Psoas muscle (tissue), 8 donors: Measurements from ENCODE around the gene ANKMY1. TPM values are rescaled to one million over a fixed set of nuclear protein-coding genes. Genes with fewer than 3 reads are reported as not detected.

Source experiments
- ATAC-seq, 4 donors: fragments of 200-7000 bp; cut with Tn5 transposase; one replicate each; pipeline ENCODE4 v1.9.1; 2020; ENCODE audit warnings: moderate library complexity in 3 of 4, mild to moderate bottlenecking in 2 of 4
- DNase-seq, 2 donors: peaks; one replicate each; pipeline ENCODE4 v3.0.0-alpha.2; 2020
- H3K27ac ChIP-seq: fragments of 200-600 bp; one replicate; pipeline ENCODE4 v1.8.0; 2022
- H3K27me3 ChIP-seq, 3 donors: fragments of 200-600 bp in 1 of 3; one replicate each; pipeline versions ENCODE4 v1.6.1 to v1.8.0; 2013 to 2022; ENCODE audit warnings: low read length in 2 of 3, mild to moderate bottlenecking in 2 of 3, moderate library complexity in 1 of 3; ENCODE audit not compliant: insufficient read depth in 3 of 3
- H3K36me3 ChIP-seq, 2 donors: fragments of 200-600 bp in 1 of 2; one replicate each; pipeline versions ENCODE4 v1.6.1 to v1.8.0; 2013 to 2022; ENCODE audit warnings: low read depth in 1 of 2, mild to moderate bottlenecking in 1 of 2, moderate library complexity in 1 of 2; ENCODE audit not compliant: insufficient read depth in 1 of 2
- H3K4me1 ChIP-seq: fragments of 200-600 bp; one replicate; pipeline ENCODE4 v1.8.0; 2022
- H3K4me3 ChIP-seq: fragments of 200-600 bp; one replicate; pipeline ENCODE4 v1.8.0; 2022; ENCODE audit warnings: mild to moderate bottlenecking
- H3K9me3 ChIP-seq: fragments of 200-600 bp; one replicate; pipeline ENCODE4 v1.8.0; 2022
- WGBS, 3 donors: extraction: QIAGEN DNeasy Blood & Tissue Kit; methylation state at CpG; one replicate each; pipeline versions ENCODE4 v1.1.6 to v1.1.7; 2013; 5-methylcytosine and 5-hydroxymethylcytosine counted together
- intact Hi-C, 2 donors: fragments of 100-400 bp; cut with DNase I; formaldehyde crosslinking; loops; one replicate each; pipeline versions ENCODE4 v1.11.0 to v1.14.2; 2022
- polyA plus RNA-seq, 3 donors: library from polyadenylated mRNA; stranded (reverse); fragments of 200-250 nt; gene quantifications; one replicate each; pipeline ENCODE4 v1.2.3, GENCODE V29; 2013
- total RNA-seq, 4 donors: library from RNA; stranded (reverse); fragmentation: NEBNext Ultra II Directional in 2 of 4; extraction: Animal tissue kit (Norgen Biotek cat#: 25700) in 2 of 4; gene quantifications; one replicate each; pipeline versions ENCODE4 v1.2.1 to v1.2.4, GENCODE V29; 2021 to 2023
- TF ChIP-seq, protein P1 (sequence below): fragments of 200-600 bp; IDR thresholded peaks from one replicate; pipeline ENCODE4 v1.8.0; 2022; ENCODE audit warnings: antibody characterized with exemption
- donor health status: healthy with polysubstance abuse.
- donor health status: DM: no; HTN: no; CAD: no; lungs with moderate emphysema.
- donor health status: Bipolar disorder and iron deficiency.
- donor health status: healthy.
- donor health status: DM: yes; HTN: yes; CAD: no.
- donor health status: DM: no; HTN: no; CAD: no.
- donor health status: DM: no; HTN: no; CAD: no.
- donor health status: DM: yes; HTN: yes; CAD: no.

ANKMY1 gene
- total and polyA plus RNA-seq, 7 donors = 1.4 to 5.8 (median 3.0) TPM

GRCh38 chr2:240467149-240467642 lies 90.6 kb downstream of the ANKMY1 start:
- 74 to 79% (median 75%) methylated on average over 11 to 12 of the region's 12 CpGs for WGBS, 3 donors
- DNase-seq (peak in 1 of 2 donors; percentile 46), ATAC-seq (no peak)
- Histone ChIP-seq H3K27ac (no peak overlapping the region), H3K27me3 (no peaks in the 10 kb centered on the region), H3K9me3 (no peaks in the 10 kb centered on the region), H3K4me1 (no peaks in the 10 kb centered on the region), H3K4me3 (no peak overlapping the region), H3K36me3 (peaks cover 0 to 39% of the 10 kb centered on the region in 2 donors)
- intact Hi-C loops = no loop called here
- TF ChIP-seq, protein P1, sequence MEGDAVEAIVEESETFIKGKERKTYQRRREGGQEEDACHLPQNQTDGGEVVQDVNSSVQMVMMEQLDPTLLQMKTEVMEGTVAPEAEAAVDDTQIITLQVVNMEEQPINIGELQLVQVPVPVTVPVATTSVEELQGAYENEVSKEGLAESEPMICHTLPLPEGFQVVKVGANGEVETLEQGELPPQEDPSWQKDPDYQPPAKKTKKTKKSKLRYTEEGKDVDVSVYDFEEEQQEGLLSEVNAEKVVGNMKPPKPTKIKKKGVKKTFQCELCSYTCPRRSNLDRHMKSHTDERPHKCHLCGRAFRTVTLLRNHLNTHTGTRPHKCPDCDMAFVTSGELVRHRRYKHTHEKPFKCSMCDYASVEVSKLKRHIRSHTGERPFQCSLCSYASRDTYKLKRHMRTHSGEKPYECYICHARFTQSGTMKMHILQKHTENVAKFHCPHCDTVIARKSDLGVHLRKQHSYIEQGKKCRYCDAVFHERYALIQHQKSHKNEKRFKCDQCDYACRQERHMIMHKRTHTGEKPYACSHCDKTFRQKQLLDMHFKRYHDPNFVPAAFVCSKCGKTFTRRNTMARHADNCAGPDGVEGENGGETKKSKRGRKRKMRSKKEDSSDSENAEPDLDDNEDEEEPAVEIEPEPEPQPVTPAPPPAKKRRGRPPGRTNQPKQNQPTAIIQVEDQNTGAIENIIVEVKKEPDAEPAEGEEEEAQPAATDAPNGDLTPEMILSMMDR = no peak

- Histone ChIP-seq H3K4me1 (no peaks in the 10 kb centered on the region), H3K27ac (no peak overlapping the region), H3K9me3 (no peaks in the 10 kb centered on the region), H3K36me3 (peaks cover 0 to 43% of the 10 kb centered on the region in 2 donors), H3K27me3 (no peaks in the 10 kb centered on the region), H3K4me3 (no peak overlapping the region)
- TF ChIP-seq, protein P1 = no peak
- no peak for ATAC-seq
- intact Hi-C loops = no loop called here
- 80 to 89% (median 82%) methylated on average over 18 to 19 of the region's 19 CpGs for WGBS, 3 donors
- peak in 1 of 2 donors; percentile 49 for DNase-seq
These were observed 91.1 kb downstream of the ANKMY1 start for GRCh38 chr2:240466579-240467148.

GRCh38 chr2:240465765-240466578 lies 91.8 kb downstream of the ANKMY1 start:
- ATAC-seq = no peak

DNA sequence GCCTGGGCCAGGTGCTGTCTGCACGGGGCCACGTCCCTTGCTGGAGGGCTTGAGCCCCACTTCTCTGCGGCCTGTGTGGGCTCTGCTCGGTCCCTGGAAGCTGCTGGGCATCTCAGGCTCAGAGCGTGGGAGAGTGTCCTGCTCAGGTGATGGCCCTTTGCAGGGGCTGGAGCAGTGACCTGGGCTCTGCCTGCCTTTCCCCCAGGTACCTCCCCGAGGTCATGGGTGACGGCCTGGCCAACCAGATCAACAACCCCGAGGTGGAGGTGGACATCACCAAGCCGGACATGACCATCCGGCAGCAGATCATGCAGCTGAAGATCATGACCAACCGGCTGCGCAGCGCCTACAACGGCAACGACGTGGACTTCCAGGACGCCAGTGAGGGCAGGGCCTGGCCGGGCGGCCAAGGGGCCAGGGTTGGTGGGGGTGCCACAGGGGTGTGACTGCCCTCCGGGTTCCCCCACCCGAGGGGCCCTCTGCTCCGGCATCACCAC lies 92.5 kb downstream of the ANKMY1 start:
- Histone ChIP-seq H3K27ac (no peak overlapping the region), H3K9me3 (no peaks in the 10 kb centered on the region), H3K4me3 (no peak overlapping the region), H3K4me1 (no peaks in the 10 kb centered on the region), H3K27me3 (no peaks in the 10 kb centered on the region), H3K36me3 (peaks cover 0 to 46% of the 10 kb centered on the region in 2 donors)
- TF ChIP-seq, protein P1 = no peak
- intact Hi-C loops = no loop called here
- no peak for ATAC-seq
- peak in 1 of 2 donors; percentile 48 for DNase-seq
- WGBS, 3 donors = 91 to 92% (median 91%) methylated on average over 22 of the region's 22 CpGs

More at GRCh38 chr2:240465765-240466578, 91.8 kb downstream of the ANKMY1 start:
- no peak overlapping the region for H3K27ac ChIP-seq
- peaks cover 0 to 46% of the 10 kb centered on the region in 2 donors for H3K36me3 ChIP-seq
- no peaks in the 10 kb centered on the region for H3K9me3 ChIP-seq
- intact Hi-C loops = no loop called here
- 45 to 61% (median 49%) methylated on average over 21 to 28 of the region's 28 CpGs for WGBS, 3 donors
- no peak overlapping the region for H3K4me3 ChIP-seq
- DNase-seq = peak in 1 of 2 donors; percentile 47
- no peaks in the 10 kb centered on the region for H3K4me1 ChIP-seq
- TF ChIP-seq, protein P1 = no peak
- H3K27me3 ChIP-seq = no peaks in the 10 kb centered on the region
